ENCODE data around the gene HNRNPA2B1. TPM values are rescaled to one million over a fixed set of nuclear protein-coding genes. Genes with fewer than 3 reads are reported as not detected.
A peak's percentile ranks its signal among the peaks of the same experiment; 100 is the strongest.

Gene HNRNPA2B1
- total and polyA plus RNA-seq, 2 of the 4 experiments (the other 2 are of a cell fraction) = 49.3 to 515 TPM

GRCh38 chr7:26197153-26198115 lies 3.1 kb downstream of the HNRNPA2B1 start:
- ATAC-seq (ENCODE audit: low read depth) (no peak), DNase-seq (no peak)
- Histone ChIP-seq H4K91ac (ENCODE audit: insufficient read depth, low read depth, low read length) (no peak overlapping the region), H3K18ac (ENCODE audit: low read depth, low read length) (no peak overlapping the region), H4K5ac (ENCODE audit: low read depth, low read length) (no peak overlapping the region), H3K27me3 (ENCODE audit: control insufficient read depth, insufficient read depth, low read length) (no peaks in the 10 kb centered on the region), H3K9me1 (ENCODE audit: insufficient read depth, low read length) (no peaks in the 10 kb centered on the region), H3K56ac (ENCODE audit: extremely low read depth, insufficient read depth, low read length) (no peak overlapping the region; the same call in 1 of the 2 replicates), H3K36me3 (ENCODE audit: control insufficient read depth, insufficient read depth, low read length) (peaks cover 35% of the 10 kb centered on the region), H3K9ac (ENCODE audit: low read depth, low read length) (peak overlapping the region; percentile 42; the same call in 1 of the 2 replicates), H2AFZ (replicated peaks; ENCODE audit: low read length, poor library complexity) (no peak overlapping the region), H3K4me3 (ENCODE audit: insufficient read depth, low read depth, low read length) (peak overlapping the region; percentile 81), H2BK120ac (ENCODE audit: low read depth, low read length) (no peak overlapping the region), H4K8ac (ENCODE audit: low read depth in 2 of 2, low read length in 2 of 2) (no peak overlapping the region), H2BK5ac (ENCODE audit: low read depth, low read length, poor library complexity, severe bottlenecking) (peak overlapping the region; percentile 12), H2BK15ac (ENCODE audit: low read depth, low read length) (no peak overlapping the region), H4K20me1 (ENCODE audit: insufficient read depth, low read length) (peaks cover 83% of the 10 kb centered on the region), H2AK5ac (ENCODE audit: low read depth, low read length) (no peak overlapping the region), H3K4ac (ENCODE audit: low read depth, low read length) (no peak overlapping the region), H3K27ac (ENCODE audit: insufficient read depth, low read length) (no peak overlapping the region), H3K9me3 (ENCODE audit: control insufficient read depth, insufficient read depth, low read length) (no peaks in the 10 kb centered on the region), H3K79me1 (ENCODE audit: low read depth in 1 of 2, low read length in 2 of 2) (peaks cover 13 to 22% of the 10 kb centered on the region in 2 experiments; a peak in 3 of 4 replicates), H3K23ac (ENCODE audit: low read depth, low read length) (peak overlapping the region; percentile 16; the same call in 1 of the 2 replicates), H3K4me1 (ENCODE audit: control insufficient read depth, insufficient read depth, low read length) (peaks cover 5% of the 10 kb centered on the region), H3K4me2 (ENCODE audit: low read depth, low read length) (peak overlapping the region; percentile 88), H3K14ac (replicated peaks; ENCODE audit: low read depth, low read length) (no peak overlapping the region), H2AK9ac (replicated peaks; ENCODE audit: low read depth, low read length, poor library complexity) (no peak overlapping the region), H2BK20ac (ENCODE audit: low read depth, low read length) (no peak overlapping the region)
- TSS peak; percentile 61 for BruUV-seq (replicated peaks)
- dilution Hi-C loops (cut with HindIII; ENCODE audit: low sequenced_read_pairs, unreplicated experiment) = no loop called here
- CTCF ChIA-PET = interaction anchor here (0.6 to 2.7 kb wide), 8 partner anchors 8 to 1548 kb away, joined by 3 to 12 read pairs (median 5); no protein-coding TSS in a partner anchor
- WGBS, 2 experiments (ENCODE audit: extremely low coverage in 2 of 2, insufficient read length in 1 of 2) = 0% methylated on average over 1 of the region's 5 CpGs; no CpG with 5 or more reads in 1 of the 2 experiments
- POLR2A ChIA-PET (ENCODE audit: unreplicated experiment) = interaction anchor here (0.9 kb wide), 1 partner anchor 10 kb away, joined by 3 read pairs; no protein-coding TSS in a partner anchor
- intact Hi-C loops (cut with micrococcal nuclease) = loop anchor here (1.0 to 5.0 kb wide), 4 partner anchors 41 to 305 kb away; no protein-coding TSS in a partner anchor
- in situ Hi-C loops (cut with MboI; ENCODE audit: low sequenced_read_pairs) = loop anchor here (10.0 kb wide), 2 partner anchors 907 to 947 kb away; partner anchors contain the start of genes HOXA2, HOXA5 and HOXA6
- TF ChIP-seq CHD1 (IDR thresholded peaks at IDR 0.05; ENCODE audit: low read depth, low read length) (no peak), SMC3 (IDR thresholded peaks at IDR 0.05; ENCODE audit: low read depth, low read length) (no peak), FOS (IDR thresholded peaks at IDR 0.05; ENCODE audit: low read depth, low read length) (no peak), RFX5 (IDR thresholded peaks at IDR 0.05; ENCODE audit: low read depth, low read length) (no peak), ELK1 (IDR thresholded peaks at IDR 0.05; ENCODE audit: borderline replicate concordance, low read depth, low read length) (no peak), POLR2A (IDR thresholded peaks at IDR 0.05; ENCODE audit: low read depth, low read length) (no peak), BHLHE40 (IDR thresholded peaks at IDR 0.05; ENCODE audit: low read depth, low read length) (no peak), MAFK (IDR thresholded peaks at IDR 0.05; ENCODE audit: low read depth, low read length) (no peak), RCOR1 (IDR thresholded peaks at IDR 0.05; ENCODE audit: insufficient replicate concordance, low read length) (no peak), CEBPB (IDR thresholded peaks at IDR 0.05; ENCODE audit: low read depth, low read length) (no peak), CTCF (conservative IDR thresholded peaks at IDR 0.05; ENCODE audit: low read depth, low read length) (no peak), MXI1 (IDR thresholded peaks at IDR 0.05; ENCODE audit: borderline replicate concordance, low read depth, low read length) (no peak)
- TF ChIP-seq, protein P1, sequence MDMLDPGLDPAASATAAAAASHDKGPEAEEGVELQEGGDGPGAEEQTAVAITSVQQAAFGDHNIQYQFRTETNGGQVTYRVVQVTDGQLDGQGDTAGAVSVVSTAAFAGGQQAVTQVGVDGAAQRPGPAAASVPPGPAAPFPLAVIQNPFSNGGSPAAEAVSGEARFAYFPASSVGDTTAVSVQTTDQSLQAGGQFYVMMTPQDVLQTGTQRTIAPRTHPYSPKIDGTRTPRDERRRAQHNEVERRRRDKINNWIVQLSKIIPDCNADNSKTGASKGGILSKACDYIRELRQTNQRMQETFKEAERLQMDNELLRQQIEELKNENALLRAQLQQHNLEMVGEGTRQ (IDR thresholded peaks at IDR 0.05; ENCODE audit: low read depth, low read length) = no peak

Measured in IMR-90 (cell line).